ENCODE data around the gene BCL2.

Gene BCL2

GRCh38 chr18:63307551-63308200, 11.9 kb downstream of the BCL2 start:
- no peak for FAIRE-seq

GRCh38 chr18:63306819-63307550, 12.6 kb downstream of the BCL2 start:
- FAIRE-seq = no peak

DNA sequence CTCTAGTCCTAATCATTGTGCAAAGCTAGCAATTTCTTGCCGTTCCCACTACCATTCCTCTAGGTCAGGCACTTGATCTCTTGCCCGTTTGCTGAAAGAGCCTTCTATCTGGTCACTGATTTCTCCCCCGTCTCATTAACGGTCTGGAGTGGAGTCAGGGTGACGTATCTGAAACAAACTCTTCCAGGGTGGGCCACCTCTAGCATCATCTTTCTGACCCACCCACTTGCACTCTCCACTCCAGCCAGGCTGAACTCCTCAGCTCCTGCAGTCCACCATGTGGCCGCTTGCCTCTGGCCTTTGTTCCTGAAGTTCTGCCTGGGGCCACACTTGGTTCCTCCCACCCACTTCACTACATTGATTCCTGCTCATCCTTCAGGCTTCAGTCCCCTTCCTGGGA, 13.3 kb downstream of the BCL2 start:
- no peak for FAIRE-seq

DNA sequence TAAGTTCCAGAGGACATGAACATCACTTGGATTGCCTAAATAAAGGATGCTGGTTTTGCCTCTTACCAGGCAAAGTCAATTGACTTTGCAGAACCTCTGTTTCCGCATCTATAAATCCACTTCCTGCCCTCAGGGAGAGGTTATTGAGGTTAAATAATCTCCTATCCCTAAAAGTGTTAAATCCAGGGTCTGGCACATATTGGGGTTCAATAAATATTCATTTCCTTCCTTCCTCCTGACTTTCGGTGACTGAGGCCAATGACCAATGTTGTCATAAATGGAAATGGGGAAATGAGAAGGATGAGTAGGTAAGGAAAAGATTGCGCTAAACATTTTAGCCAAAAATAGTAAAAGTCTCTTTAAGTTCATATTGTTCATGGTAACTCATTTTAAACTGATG, 16.0 kb downstream of the BCL2 start:
- FAIRE-seq = no peak

- FAIRE-seq = no peak
Measured at GRCh38 chr18:63302636-63303405, 16.7 kb downstream of the BCL2 start.

- FAIRE-seq = no peak
Measured at GRCh38 chr18:63302220-63302619, 17.3 kb downstream of the BCL2 start.

DNA sequence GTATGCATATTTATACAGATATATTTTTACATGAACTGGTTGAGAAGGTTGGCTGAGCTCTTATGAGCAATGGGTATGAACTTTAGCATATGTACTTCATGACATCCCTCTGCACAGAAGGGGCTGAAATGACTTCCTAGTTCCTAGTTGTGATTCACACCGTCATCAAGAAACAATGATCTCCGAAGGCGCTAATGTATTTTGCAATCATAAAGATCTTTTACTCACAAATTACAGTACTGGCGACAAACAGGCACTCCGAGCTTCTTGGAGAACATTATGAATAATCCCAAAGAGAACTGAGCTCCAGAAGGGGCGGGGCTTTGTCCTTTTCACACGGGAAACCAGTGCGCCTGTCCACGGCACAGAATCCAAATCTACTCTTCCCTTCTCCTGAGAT, 18.1 kb downstream of the BCL2 start:
- FAIRE-seq = no peak

GRCh38 chr18:63299837-63300745, 19.5 kb downstream of the BCL2 start:
- FAIRE-seq = no peak

GRCh38 chr18:63298400-63299365, 20.9 kb downstream of the BCL2 start:
- FAIRE-seq = no peak

DNA sequence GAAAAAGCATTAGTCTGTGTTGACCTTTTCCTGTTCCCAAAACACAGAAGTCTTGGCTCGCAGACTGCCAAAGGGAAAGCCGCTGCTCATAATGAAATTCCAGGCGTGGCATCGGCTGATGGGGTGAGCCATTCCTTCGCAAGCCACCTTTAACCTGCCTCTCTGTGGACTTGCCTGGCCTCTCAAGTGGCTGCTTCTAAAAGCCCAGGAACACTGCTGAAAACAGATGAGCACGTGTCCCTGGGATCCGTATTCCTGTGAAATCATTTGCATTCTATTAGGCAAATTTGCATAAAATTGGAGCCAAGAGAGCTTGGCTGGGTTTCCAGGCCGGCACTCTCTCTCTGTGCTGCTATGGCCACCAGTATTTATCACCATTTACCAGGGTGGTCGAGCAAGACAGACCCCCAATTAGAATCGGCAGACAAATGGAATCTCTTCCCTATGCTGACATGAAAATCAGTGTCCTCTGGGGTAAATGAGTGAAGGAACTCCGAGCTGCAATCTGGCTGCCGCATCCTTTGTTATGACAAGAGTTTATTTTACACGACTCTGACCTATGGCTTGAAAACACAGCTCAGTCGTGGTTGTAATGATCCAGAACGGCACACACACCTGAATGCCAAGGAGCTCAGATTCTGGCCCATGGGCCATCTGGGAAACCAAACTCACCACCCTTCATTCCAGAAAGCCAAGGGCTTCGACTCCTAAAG, 21.7 kb downstream of the BCL2 start:
- FAIRE-seq = no peak

DNA sequence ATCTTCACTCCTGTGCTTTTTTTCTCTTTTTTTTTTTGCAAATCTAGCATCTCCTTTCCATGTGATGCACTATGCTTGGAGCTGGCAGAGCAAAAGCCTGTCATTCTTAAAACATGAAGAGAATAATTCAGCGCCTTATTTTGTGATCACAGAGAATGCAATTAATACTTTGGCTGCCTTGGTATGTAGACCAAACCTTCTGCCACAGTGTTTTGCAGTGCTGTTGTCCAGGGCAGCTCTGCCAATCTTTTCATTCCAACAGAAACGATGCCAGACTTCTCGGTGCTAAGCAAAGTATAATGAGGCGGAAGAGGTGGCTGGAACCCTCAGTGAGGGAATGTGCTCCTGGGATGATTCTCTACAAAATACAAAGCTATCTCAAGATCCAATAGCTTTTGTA, 25.6 kb downstream of the BCL2 start:
- no peak for FAIRE-seq

DNA sequence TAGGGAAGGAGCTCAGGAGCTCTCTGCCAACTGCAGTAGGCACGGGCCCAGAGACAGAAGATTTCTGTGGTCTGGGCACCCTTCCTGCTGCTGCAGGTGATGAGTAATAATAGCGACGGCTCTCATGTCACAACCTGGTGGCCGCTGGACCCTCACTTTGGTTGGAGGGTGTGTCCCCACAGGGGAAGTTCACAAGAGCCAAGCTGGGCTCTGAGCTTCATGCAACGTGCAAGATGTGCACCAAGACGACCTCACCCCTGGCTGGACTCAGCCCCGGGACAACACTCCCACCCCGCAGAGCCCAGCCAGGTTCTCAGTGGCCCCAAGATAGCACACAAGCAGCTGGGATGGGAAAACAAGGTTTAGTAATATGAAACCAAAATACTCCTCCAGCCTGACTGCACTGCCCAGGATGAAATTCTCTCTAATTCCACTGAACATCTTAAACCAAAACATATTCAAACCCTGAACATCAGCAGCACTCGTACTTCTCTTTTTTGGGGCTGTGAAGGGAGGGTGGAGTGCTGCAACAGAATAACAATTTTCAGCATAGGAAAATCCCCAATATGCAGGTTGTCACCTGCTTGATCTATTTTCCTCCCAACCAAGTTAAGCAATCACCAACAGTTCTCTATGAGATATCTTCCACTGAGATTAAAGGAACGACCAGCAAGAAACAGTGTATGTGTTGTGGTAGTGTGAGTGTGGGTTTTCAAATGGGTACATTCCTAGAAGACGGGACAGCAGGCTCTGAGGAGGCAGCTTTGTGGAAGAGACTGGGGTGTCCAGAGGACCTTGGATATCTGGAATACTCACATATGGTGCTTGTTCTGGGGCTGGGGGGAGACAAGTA, 26.5 kb downstream of the BCL2 start:
- FAIRE-seq = no peak

GRCh38 chr18:63291278-63291677, 28.3 kb downstream of the BCL2 start:
- no peak for FAIRE-seq

DNA sequence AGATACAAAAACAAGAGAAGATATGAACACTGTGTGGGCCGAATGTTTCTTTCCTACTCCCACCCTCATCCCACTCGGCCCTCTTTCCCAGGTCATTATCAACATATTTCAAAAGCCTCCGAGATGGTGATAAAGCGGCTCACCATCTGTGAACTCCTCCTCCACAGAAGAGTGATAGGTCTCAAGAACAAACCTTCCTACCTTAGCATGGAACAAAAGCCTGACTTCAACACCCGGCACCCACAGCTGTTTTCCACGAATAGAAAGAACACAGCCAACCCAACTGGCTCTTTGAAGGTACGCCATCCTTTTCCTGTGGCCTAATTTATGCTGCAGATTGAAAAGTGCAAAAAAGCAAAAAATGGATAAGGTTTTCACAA, 28.8 kb downstream of the BCL2 start:
- FAIRE-seq = no peak

DNA sequence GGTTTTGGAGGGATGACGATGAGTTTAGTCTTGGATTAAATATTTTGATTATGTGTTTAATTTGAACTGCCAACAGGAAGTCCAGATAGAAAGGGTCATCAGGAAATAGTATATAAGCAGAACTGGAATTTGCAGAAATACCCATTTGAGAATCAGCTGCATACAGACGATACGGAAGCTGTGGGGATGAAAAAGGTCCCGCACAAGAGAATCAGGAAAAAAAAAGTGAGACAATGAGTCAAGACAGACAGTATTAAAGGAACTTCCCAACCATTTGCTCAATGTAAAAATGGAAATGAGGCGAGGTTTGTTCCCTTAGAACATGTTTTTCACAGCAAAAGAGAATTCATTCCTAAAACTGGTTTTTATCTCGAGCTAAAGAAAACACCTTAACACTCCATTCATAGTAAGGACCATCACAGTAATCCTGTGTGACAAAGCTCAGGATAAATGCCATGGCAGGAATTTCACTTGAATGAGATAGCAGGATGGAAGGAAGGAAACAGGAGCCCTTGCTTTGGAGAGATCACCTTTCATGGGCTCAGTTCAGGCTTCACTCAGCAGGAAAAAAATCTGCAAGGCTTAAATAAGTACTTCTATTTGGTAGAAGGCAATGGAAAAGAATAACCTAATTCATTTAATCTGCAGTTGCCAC, 29.3 kb downstream of the BCL2 start:
- FAIRE-seq = no peak

GRCh38 chr18:63288311-63288710, 31.3 kb downstream of the BCL2 start:
- FAIRE-seq = no peak

DNA sequence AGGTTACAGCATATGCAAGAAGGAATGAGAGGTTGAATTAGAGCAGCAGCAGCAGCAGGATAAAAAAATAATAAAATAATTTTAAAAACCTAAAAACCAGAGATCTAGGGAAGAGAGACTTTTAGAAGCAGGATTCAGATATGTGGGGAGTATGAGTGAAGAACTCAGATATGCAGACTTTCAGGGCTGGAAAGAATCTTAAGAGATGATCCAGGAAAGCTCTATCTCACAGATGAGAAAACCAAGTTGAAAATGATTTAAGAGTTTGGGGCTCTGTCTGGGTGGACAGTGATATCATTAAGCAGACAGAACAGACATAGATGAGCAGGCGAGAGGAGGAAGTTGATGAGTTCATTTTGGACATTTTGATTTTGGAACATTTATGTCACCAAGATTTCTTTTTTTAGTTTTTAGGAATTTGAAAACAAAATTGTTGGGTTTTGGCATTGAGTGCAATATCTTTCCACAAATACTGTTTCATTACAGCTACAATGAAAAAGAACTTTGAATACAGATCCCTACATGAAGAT, 31.8 kb downstream of the BCL2 start:
- no peak for FAIRE-seq

DNA sequence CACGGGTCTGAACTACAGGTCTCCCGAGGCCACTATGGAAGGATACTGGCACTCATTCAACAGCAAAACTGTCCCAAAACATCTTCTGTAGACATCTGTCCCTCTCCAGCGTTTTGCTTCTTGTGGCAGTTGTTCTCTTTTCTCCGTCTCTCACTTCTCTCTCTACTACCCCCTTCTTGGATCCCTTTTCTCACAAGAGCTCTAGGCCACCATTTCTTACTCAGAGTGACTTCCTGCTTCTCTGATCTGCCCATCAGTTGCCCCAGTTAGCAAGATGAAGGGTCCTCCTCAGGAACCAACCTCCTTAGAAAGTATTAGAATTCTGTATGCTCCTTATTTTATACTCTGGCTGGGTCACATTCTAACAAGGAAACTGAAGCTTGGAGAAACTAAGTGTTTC, 32.6 kb downstream of the BCL2 start:
- no peak for FAIRE-seq
